A549 (cell line): ENCODE measurements around the gene ZFX. TPM values are rescaled to one million over a fixed set of nuclear protein-coding genes. Genes with fewer than 3 reads are reported as not detected.

ENCODE experiments used
- ATAC-seq, 2 experiments: fragments of 200-7000 bp in 1 of 2; fragments of >200 bp in 1 of 2; cut with Nextera tagmentation in 1 of 2; cut with Tn5 transposase in 1 of 2; 3 replicates each; pipeline versions ENCODE4 v1.8.0 to v1.9.1; 2018 to 2020; ENCODE audit warnings: mild to moderate bottlenecking in 1 of 2, moderate library complexity in 1 of 2
- CTCF ChIA-PET: fragments of 300-600 bp; sonication (Branson Sonifier 250); formaldehyde crosslinking; extraction: SDS; loops from one replicate; lab custom pipeline; 2021; ENCODE audit warnings: antibody characterized with exemption, inconsistent platforms; lab: Yijun Ruan, JAX
- POLR2A ChIA-PET: fragments of 350-600 bp; formaldehyde crosslinking; extraction: SDS; loops from one replicate; lab custom pipeline; 2021; ENCODE audit warnings: antibody characterized with exemption, inconsistent platforms; lab: Yijun Ruan, JAX
- DNase-seq, 2 experiments: peaks; one replicate each; pipeline versions ENCODE4 v3.0.0 to v3.0.0-alpha.2; 2011 to 2016; ENCODE audit warnings: low read depth in 1 of 2, low spot score in 1 of 2
- FAIRE-seq: peaks from 2 replicates; lab custom pipeline; 2011; peaks lifted over from hg19 to GRCh38; lab: Jason Lieb, UNC
- H3K27ac ChIP-seq, 2 experiments: fragments of >200 bp; sonication (Bioruptor Twin); formaldehyde crosslinking; 3 replicates each; pipeline ENCODE4 v1.5.1; 2016 to 2017
- H3K4me1 ChIP-seq: fragments of >200 bp; sonication (Bioruptor Twin); formaldehyde crosslinking; 3 replicates; pipeline ENCODE4 v1.6.1; 2016
- H3K4me2 ChIP-seq: fragments of >200 bp; sonication (Bioruptor Twin); formaldehyde crosslinking; 3 replicates; pipeline ENCODE4 v1.6.1; 2016
- H3K4me3 ChIP-seq: fragments of >200 bp; sonication (Bioruptor Twin); formaldehyde crosslinking; 3 replicates; pipeline ENCODE4 v1.5.1; 2016
- H3K9me3 ChIP-seq: fragments of >200 bp; sonication (Bioruptor Twin); formaldehyde crosslinking; 3 replicates; pipeline ENCODE4 v1.6.1; 2016
- BHLHE40 ChIP-seq: IDR thresholded peaks from 2 replicates; pipeline ENCODE4 v1.6.1; 2012; ENCODE audit warnings: low read depth, low read length, inconsistent platforms
- CBX2 ChIP-seq: fragments of 200-600 bp; sonication (generic); IDR thresholded peaks from 2 replicates; pipeline ENCODE4 v1.6.1; 2016; ENCODE audit warnings: low read depth, mild to moderate bottlenecking, borderline replicate concordance
- CBX8 ChIP-seq: fragments of 200-600 bp; sonication (generic); IDR thresholded peaks from 2 replicates; pipeline ENCODE4 v1.6.1; 2016
- CEBPB ChIP-seq, 2 experiments: fragments of >200 bp in 1 of 2; sonication (Bioruptor Twin) in 1 of 2; formaldehyde crosslinking in 1 of 2; IDR thresholded peaks; 2 replicates each; pipeline ENCODE4 v1.6.1; 2012 to 2016
- CTCF ChIP-seq: fragments of >200 bp; sonication (Bioruptor Twin); formaldehyde crosslinking; IDR thresholded peaks from 3 replicates; pipeline ENCODE4 v1.5.1; 2016
- ELK1 ChIP-seq: fragments of 150-350 bp; IDR thresholded peaks from 2 replicates; pipeline ENCODE4 v1.6.1; 2014; ENCODE audit warnings: low read depth, mild to moderate bottlenecking, low read length
- EP300 ChIP-seq, 2 experiments: fragments of >200 bp; sonication (Bioruptor Twin); formaldehyde crosslinking; IDR thresholded peaks; 2 replicates in 1 of 2; 3 replicates in 1 of 2; pipeline ENCODE4 v1.6.1; 2016 to 2017
- FOSB ChIP-seq: fragments of 250-450 bp; sonication (Bioruptor Pico); IDR thresholded peaks from 2 replicates; pipeline ENCODE4 v1.5.0; 2020; ENCODE audit warnings: mild to moderate bottlenecking, moderate library complexity
- FOXS1 ChIP-seq: fragments of 250-450 bp; sonication (Bioruptor Pico); IDR thresholded peaks from 2 replicates; pipeline ENCODE4 v1.5.0; 2020; ENCODE audit warnings: mild to moderate bottlenecking, moderate library complexity
- GATA3 ChIP-seq: IDR thresholded peaks from 2 replicates; pipeline ENCODE4 v1.6.1; 2012; ENCODE audit warnings: borderline replicate concordance
- HEYL ChIP-seq: fragments of 250-450 bp; sonication (Bioruptor Pico); IDR thresholded peaks from 2 replicates; pipeline ENCODE4 v1.8.0; 2021; ENCODE audit warnings: mild to moderate bottlenecking, moderate library complexity
- HOXA7 ChIP-seq: fragments of 250-450 bp; sonication (Bioruptor Pico); IDR thresholded peaks from 2 replicates; pipeline ENCODE4 v1.5.0; 2020; ENCODE audit warnings: mild to moderate bottlenecking, moderate library complexity
- KDM1A ChIP-seq: fragments of 200-600 bp; sonication (generic); IDR thresholded peaks from 2 replicates; pipeline ENCODE4 v1.6.1; 2016; ENCODE audit warnings: low read depth, mild to moderate bottlenecking
- MAFK ChIP-seq: fragments of 450-650 bp; IDR thresholded peaks from 2 replicates; pipeline ENCODE4 v1.6.1; 2014; ENCODE audit not compliant: partially characterized antibody
- MAZ ChIP-seq: fragments of 150-350 bp; IDR thresholded peaks from 2 replicates; pipeline ENCODE4 v1.6.1; 2014; ENCODE audit warnings: antibody characterized with exemption, low read depth, low read length, borderline replicate concordance
- NPAS2 ChIP-seq: fragments of 250-450 bp; sonication (Bioruptor Pico); IDR thresholded peaks from 2 replicates; pipeline ENCODE4 v1.8.0; 2022; ENCODE audit warnings: mild to moderate bottlenecking, moderate library complexity, borderline replicate concordance
- NR3C1 ChIP-seq: fragments of >200 bp; sonication (Bioruptor Twin); formaldehyde crosslinking; IDR thresholded peaks from 3 replicates; pipeline ENCODE4 v1.6.1; 2017
- POLR2A ChIP-seq: IDR thresholded peaks from 2 replicates; pipeline ENCODE4 v1.6.1; 2012; ENCODE audit warnings: mild to moderate bottlenecking, low read length
- RARB ChIP-seq: fragments of 250-450 bp; sonication (Bioruptor Pico); IDR thresholded peaks from 2 replicates; pipeline ENCODE4 v1.8.0; 2021; ENCODE audit warnings: mild to moderate bottlenecking, moderate library complexity
- RFX5 ChIP-seq: fragments of 450-650 bp; IDR thresholded peaks from 2 replicates; pipeline ENCODE4 v1.7.1; 2014; ENCODE audit warnings: antibody characterized with exemption, mild to moderate bottlenecking, moderate library complexity
- SMC3 ChIP-seq: fragments of >200 bp; sonication (Bioruptor Twin); formaldehyde crosslinking; IDR thresholded peaks from 3 replicates; pipeline ENCODE4 v1.6.1; 2018; ENCODE audit warnings: inconsistent platforms
- USF2 ChIP-seq: fragments of 450-650 bp; IDR thresholded peaks from 2 replicates; pipeline ENCODE4 v1.6.1; 2014; ENCODE audit warnings: antibody characterized with exemption
- ZC3H11A ChIP-seq: fragments of 450-650 bp; IDR thresholded peaks from 2 replicates; pipeline ENCODE4 v1.6.1; 2014; ENCODE audit warnings: antibody characterized with exemption, mild to moderate bottlenecking
- ZSCAN20 ChIP-seq: fragments of 250-450 bp; sonication (Bioruptor Pico); IDR thresholded peaks from 2 replicates; pipeline ENCODE4 v1.8.0; 2022; ENCODE audit warnings: mild to moderate bottlenecking, moderate library complexity
- WGBS: methylation state at CpG from one replicate; pipeline ENCODE4 v1.1.6; 2017; ENCODE audit errors: missing lambda C conversion rate; 5-methylcytosine and 5-hydroxymethylcytosine counted together
- polyA plus RNA-seq, 4 experiments: library from polyadenylated mRNA; depleted of rRNA in 3 of 4; stranded (reverse); fragments of >200 nt; fragmentation: RNase III in 1 of 4; extraction: RNeasy Plus Mini Kit Qiagen cat#74134 plus additional on column Dnase treatment in 1 of 4; gene quantifications; 2 replicates in 3 of 4; 3 replicates in 1 of 4; pipeline ENCODE4 v1.2.3, GENCODE V29; 2011 to 2017
- TF ChIP-seq, protein P1 (sequence below): IDR thresholded peaks from 2 replicates; pipeline ENCODE4 v1.6.1; 2012
- TF ChIP-seq, protein P2 (sequence below): IDR thresholded peaks from 2 replicates; pipeline ENCODE4 v1.6.1; 2012

ZFX gene
- polyA plus RNA-seq, 2 of the 4 experiments (the other 2 are of a cell fraction), result 18.1 to 30.1 TPM

- CTCF ChIA-PET, result interaction anchor here (0.6 to 1.0 kb wide), 2 partner anchors 65 to 214 kb away, joined by 3 read pairs; no protein-coding TSS in a partner anchor
- 2% methylated on average over 6 of the region's 6 CpGs for WGBS
- Histone ChIP-seq H3K4me1 (peaks cover 39% of the 10 kb centered on the region), H3K4me2 (peak overlapping the region; percentile 93), H3K9me3 (no peaks in the 10 kb centered on the region), H3K4me3 (peak overlapping the region; percentile 18; the same call in 2 of the 3 replicates), H3K27ac (peak overlapping the region; percentile 98 to 100)
- POLR2A ChIA-PET, result interaction anchor here (0.6 to 1.1 kb wide), 4 partner anchors 17 to 122 kb away, joined by 3 to 4 read pairs (median 4); no protein-coding TSS in a partner anchor
- TF ChIP-seq MAZ (no peak), ZC3H11A (no peak), HOXA7 (no peak), KDM1A (no peak), EP300 (IDR thresholded peaks at IDR 0.05) (no peak), ELK1 (no peak), FOXS1 (CRISPR knock-in tag) (no peak), GATA3 (no peak; the same call in 1 of the 2 replicates), CBX8 (no peak), NR3C1 (no peak), MAFK (no peak), RFX5 (no peak), ZSCAN20 (CRISPR knock-in tag) (no peak), CTCF (no peak), CEBPB (IDR thresholded peaks at IDR 0.05) (no peak)
- TF ChIP-seq, protein P1, sequence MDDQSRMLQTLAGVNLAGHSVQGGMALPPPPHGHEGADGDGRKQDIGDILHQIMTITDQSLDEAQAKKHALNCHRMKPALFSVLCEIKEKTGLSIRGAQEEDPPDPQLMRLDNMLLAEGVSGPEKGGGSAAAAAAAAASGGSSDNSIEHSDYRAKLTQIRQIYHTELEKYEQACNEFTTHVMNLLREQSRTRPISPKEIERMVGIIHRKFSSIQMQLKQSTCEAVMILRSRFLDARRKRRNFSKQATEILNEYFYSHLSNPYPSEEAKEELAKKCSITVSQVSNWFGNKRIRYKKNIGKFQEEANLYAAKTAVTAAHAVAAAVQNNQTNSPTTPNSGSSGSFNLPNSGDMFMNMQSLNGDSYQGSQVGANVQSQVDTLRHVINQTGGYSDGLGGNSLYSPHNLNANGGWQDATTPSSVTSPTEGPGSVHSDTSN, result no peak
- FAIRE-seq, result peak; percentile 49
- no peak for ATAC-seq
- DNase-seq, result peak in 1 of 2 experiments; percentile 52
These were observed 3.1 kb upstream of the ZFX start for GRCh38 chrX:24146283-24146949.

GRCh38 chrX:24147165-24147564 lies 2.4 kb upstream of the ZFX start:
- FAIRE-seq, result peak; percentile 77
- H3K9me3 ChIP-seq, result no peaks in the 10 kb centered on the region
- TF ChIP-seq SMC3, result no peak
- TF ChIP-seq NPAS2, result no peak
- no peak for TF ChIP-seq CEBPB (IDR thresholded peaks at IDR 0.05)
- TF ChIP-seq CBX2, result no peak
- no peak for TF ChIP-seq KDM1A
- no peak for TF ChIP-seq ZC3H11A
- no peak for TF ChIP-seq HOXA7
- TF ChIP-seq FOSB (CRISPR knock-in tag), result no peak
- no peak for TF ChIP-seq ELK1
- no peak for TF ChIP-seq POLR2A
- TF ChIP-seq, protein P2, sequence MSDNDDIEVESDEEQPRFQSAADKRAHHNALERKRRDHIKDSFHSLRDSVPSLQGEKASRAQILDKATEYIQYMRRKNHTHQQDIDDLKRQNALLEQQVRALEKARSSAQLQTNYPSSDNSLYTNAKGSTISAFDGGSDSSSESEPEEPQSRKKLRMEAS, result no peak
- no peak for TF ChIP-seq HEYL
- no peak for TF ChIP-seq FOXS1 (CRISPR knock-in tag)
- TF ChIP-seq USF2, result no peak
- TF ChIP-seq RARB (CRISPR knock-in tag), result no peak
- no peak for TF ChIP-seq GATA3
- TF ChIP-seq BHLHE40, result no peak
- POLR2A ChIA-PET, result interaction anchor here (1.3 kb wide), 1 partner anchor 122 kb away, joined by 5 read pairs; no protein-coding TSS in a partner anchor
- DNase-seq, result no peak
- peaks cover 45% of the 10 kb centered on the region for H3K4me1 ChIP-seq
- H3K4me2 ChIP-seq, result peak overlapping the region; percentile 93
- H3K4me3 ChIP-seq, result no peak overlapping the region
- CTCF ChIA-PET, result no interaction called here
- peak overlapping the region; percentile 98 to 100 for H3K27ac ChIP-seq
- no peak for ATAC-seq
